KOPT-K1 (cell line): ENCODE results near the gene FAM229B.
"Not testable (repeated sequence)": the region's sequence is repeated elsewhere in the genome, so short reads cannot be mapped to it uniquely, and the experiment has no call there.

Source experiments
- H3K27ac ChIP-seq: fragments of 200-600 bp; sonication (generic); 2 replicates; pipeline ENCODE4 v1.5.1; 2016; ENCODE audit warnings: antibody characterized with exemption, mild to moderate bottlenecking, low read depth, low read length; ENCODE audit not compliant: poor library complexity, severe bottlenecking
- H3K36me3 ChIP-seq: fragments of 200-600 bp; sonication (generic); 2 replicates; pipeline ENCODE4 v1.5.1; 2017; ENCODE audit warnings: antibody characterized with exemption, mild to moderate bottlenecking, low read length, moderate library complexity; ENCODE audit not compliant: insufficient read depth
- H3K9me3 ChIP-seq: fragments of 200-600 bp; sonication (generic); 2 replicates; pipeline ENCODE4 v1.5.1; 2017; ENCODE audit warnings: antibody characterized with exemption, low read length, mild to moderate bottlenecking; ENCODE audit not compliant: insufficient read depth, poor library complexity, severe bottlenecking

Gene FAM229B

GRCh38 chr6:112051251-112051740 lies 36.1 kb upstream of the FAM229B start:
- H3K27ac ChIP-seq, H3K36me3 ChIP-seq, H3K9me3 ChIP-seq: not testable (repeated sequence)

- H3K9me3 ChIP-seq = no peaks in the 10 kb centered on the region
- H3K27ac ChIP-seq = no peak within 1 kb of the TSS
Observed at GRCh38 chr6:112054001-112054400, 33.4 kb upstream of the FAM229B start, which contains the start of gene CCN6. Gene CCN6, plus strand, starts transcription at chr6:112054104. Its CDS starts 254 bp downstream, at chr6:112054358.

GRCh38 chr6:112054555-112055190 lies 32.7 kb upstream of the FAM229B start:
- Histone ChIP-seq H3K27ac (no peak overlapping the region), H3K36me3 (no peaks in the 10 kb centered on the region)

More at GRCh38 chr6:112054001-112054400, 33.4 kb upstream of the FAM229B start, which contains the start of gene CCN6:
- H3K36me3 ChIP-seq = no peaks in the 10 kb centered on the region

GRCh38 chr6:112058243-112059032 lies 29.0 kb upstream of the FAM229B start:
- no peaks in the 10 kb centered on the region for H3K36me3 ChIP-seq
- no peaks in the 10 kb centered on the region for H3K9me3 ChIP-seq
- H3K27ac ChIP-seq = no peak overlapping the region

More at GRCh38 chr6:112054555-112055190, 32.7 kb upstream of the FAM229B start:
- H3K9me3 ChIP-seq = no peaks in the 10 kb centered on the region

- Histone ChIP-seq H3K27ac (no peak overlapping the region), H3K36me3 (no peaks in the 10 kb centered on the region), H3K9me3 (no peaks in the 10 kb centered on the region)
Observed at GRCh38 chr6:112061605-112062004, 25.8 kb upstream of the FAM229B start.

- H3K27ac ChIP-seq = no peak overlapping the region
- no peaks in the 10 kb centered on the region for H3K9me3 ChIP-seq
- no peaks in the 10 kb centered on the region for H3K36me3 ChIP-seq
Observed at GRCh38 chr6:112062966-112063365, 24.4 kb upstream of the FAM229B start.

- Histone ChIP-seq H3K27ac (no peak overlapping the region), H3K36me3 (no peaks in the 10 kb centered on the region), H3K9me3 (no peaks in the 10 kb centered on the region)
Observed at GRCh38 chr6:112065426-112065986, 21.9 kb upstream of the FAM229B start.

- peaks cover 6% of the 10 kb centered on the region for H3K36me3 ChIP-seq
- no peak overlapping the region for H3K27ac ChIP-seq
- H3K9me3 ChIP-seq = no peaks in the 10 kb centered on the region
Observed at GRCh38 chr6:112066606-112067005, 20.8 kb upstream of the FAM229B start.

- Histone ChIP-seq H3K27ac (no peak overlapping the region), H3K9me3 (no peaks in the 10 kb centered on the region), H3K36me3 (peaks cover 8% of the 10 kb centered on the region; the same call in 1 of the 2 replicates)
Observed at GRCh38 chr6:112081569-112081968, 5.8 kb upstream of the FAM229B start.

- Histone ChIP-seq H3K9me3 (no peaks in the 10 kb centered on the region), H3K36me3 (0 out of 2 replicates have a peak, but pooled peaks cover 1% of the 10 kb centered on the region), H3K27ac (no peak overlapping the region)
Observed at GRCh38 chr6:112085286-112086065, 1.9 kb upstream of the FAM229B start.

GRCh38 chr6:112086744-112087135 lies 651 bp upstream of the FAM229B start:
- Histone ChIP-seq H3K9me3 (no peaks in the 10 kb centered on the region), H3K27ac (peak overlapping the region; percentile 53), H3K36me3 (no peaks in the 10 kb centered on the region)

- Histone ChIP-seq H3K27ac (peak overlapping the region; percentile 53), H3K9me3 (no peaks in the 10 kb centered on the region), H3K36me3 (no peaks in the 10 kb centered on the region)
Observed at GRCh38 chr6:112087916-112088315, 525 bp downstream of the FAM229B start.

GRCh38 chr6:112096901-112097300 lies 9.5 kb downstream of the FAM229B start:
- Histone ChIP-seq H3K9me3 (no peaks in the 10 kb centered on the region), H3K27ac (no peak overlapping the region), H3K36me3 (no peaks in the 10 kb centered on the region)

- Histone ChIP-seq H3K27ac (no peak overlapping the region), H3K36me3 (no peaks in the 10 kb centered on the region), H3K9me3 (peaks cover 5% of the 10 kb centered on the region)
Observed at GRCh38 chr6:112100561-112100960, 13.2 kb downstream of the FAM229B start.

- not testable (repeated sequence) for H3K36me3 ChIP-seq, H3K27ac ChIP-seq, H3K9me3 ChIP-seq
Observed at GRCh38 chr6:112106026-112106425, 18.6 kb downstream of the FAM229B start.
